Left lung (tissue), 10 donors: ENCODE data around the gene VWC2. TPM values are rescaled to one million over a fixed set of nuclear protein-coding genes. Genes with fewer than 3 reads are reported as not detected.

ENCODE experiments used
- ATAC-seq: fragments of 200-7000 bp; cut with Tn5 transposase; one replicate; pipeline ENCODE4 v1.9.1; 2020; ENCODE audit warnings: moderate library complexity
- DNase-seq, 4 donors: peaks; one replicate each; pipeline ENCODE4 v3.0.0-alpha.2; 2013 to 2020
- H3K27ac ChIP-seq, 2 donors: fragments of 200-600 bp; sonication (generic) in 1 of 2; one replicate each; pipeline versions ENCODE4 v1.5.0 to v1.8.0; 2020 to 2021
- H3K27me3 ChIP-seq, 2 donors: fragments of 200-600 bp; sonication (generic) in 1 of 2; one replicate each; pipeline versions ENCODE4 v1.5.0 to v1.8.0; 2020 to 2021
- H3K36me3 ChIP-seq, 2 donors: fragments of 200-600 bp; sonication (generic) in 1 of 2; one replicate each; pipeline versions ENCODE4 v1.5.0 to v1.8.0; 2020 to 2021
- H3K4me1 ChIP-seq, 2 donors: fragments of 200-600 bp; one replicate each; pipeline ENCODE4 v1.8.0; 2021
- H3K4me3 ChIP-seq, 2 donors: fragments of 200-600 bp; sonication (generic) in 1 of 2; one replicate each; pipeline versions ENCODE4 v1.5.0 to v1.8.0; 2020 to 2021; ENCODE audit warnings: mild to moderate bottlenecking in 1 of 2
- H3K9me3 ChIP-seq, 2 donors: fragments of 200-600 bp; sonication (generic) in 1 of 2; one replicate each; pipeline versions ENCODE4 v1.5.0 to v1.8.0; 2020 to 2021
- CTCF ChIP-seq, 2 donors: fragments of 200-600 bp; sonication (generic) in 1 of 2; IDR thresholded peaks; one replicate each; pipeline versions ENCODE4 v1.5.0 to v1.8.0; 2021; ENCODE audit warnings: antibody characterized with exemption in 2 of 2
- intact Hi-C, 2 donors: fragments of 100-400 bp; cut with DNase I; formaldehyde crosslinking; loops; one replicate each; pipeline versions ENCODE4 v1.11.2 to v1.14.2; 2022
- polyA plus RNA-seq, 6 donors: library from polyadenylated mRNA; unstranded; fragments of 120-200 nt; gene quantifications; one replicate each; pipeline ENCODE4 v1.2.1, GENCODE V29; 2013; ENCODE audit not compliant: insufficient read length in 6 of 6
- total RNA-seq, 2 donors: library from RNA; stranded (reverse); fragmentation: NEBNext Ultra II Directional; extraction: Animal tissue kit (Norgen Biotek cat#: 25700); gene quantifications; one replicate each; pipeline ENCODE4 v1.2.1, GENCODE V29; 2021
- donor health status: DM: no; HTN: yes; CAD: no.
- donor health status: DM: no; HTN: no; CAD: no.

Gene VWC2
- total and polyA plus RNA-seq, 8 donors = 0.01 to 0.10 (median 0.02) TPM; not detected in 1

GRCh38 chr7:49775065-49775948 lies 1.9 kb downstream of the VWC2 start:
- ATAC-seq = peak; percentile 24
- peaks cover 54 to 78% of the 10 kb centered on the region in 2 donors for H3K27me3 ChIP-seq
- intact Hi-C loops = no loop called here

GRCh38 chr7:49775949-49776443 lies 2.6 kb downstream of the VWC2 start:
- intact Hi-C loops = no loop called here
- H3K9me3 ChIP-seq = no peaks in the 10 kb centered on the region
- ATAC-seq = no peak
- peak overlapping the region in 1 of 2 donors; percentile 20 for H3K4me3 ChIP-seq
- no peaks in the 10 kb centered on the region for H3K36me3 ChIP-seq
- H3K4me1 ChIP-seq = peaks cover 5 to 27% of the 10 kb centered on the region in 2 donors
- no peak for DNase-seq
- no peak overlapping the region for H3K27ac ChIP-seq
- peaks cover 54 to 76% of the 10 kb centered on the region in 2 donors for H3K27me3 ChIP-seq
- TF ChIP-seq CTCF (IDR thresholded peaks at IDR 0.05) = no peak

More at GRCh38 chr7:49775065-49775948, 1.9 kb downstream of the VWC2 start:
- Histone ChIP-seq H3K36me3 (no peaks in the 10 kb centered on the region), H3K27ac (no peak overlapping the region), H3K9me3 (no peaks in the 10 kb centered on the region), H3K4me3 (peak overlapping the region in 1 of 2 donors; percentile 20), H3K4me1 (peaks cover 5 to 27% of the 10 kb centered on the region in 2 donors)
- DNase-seq = peak in 1 of 4 donors; percentile 80
- no peak for TF ChIP-seq CTCF (IDR thresholded peaks at IDR 0.05)

- Histone ChIP-seq H3K4me3 (no peak overlapping the region), H3K27me3 (peaks cover 54 to 66% of the 10 kb centered on the region in 2 donors), H3K4me1 (peaks cover 5 to 27% of the 10 kb centered on the region in 2 donors), H3K27ac (no peak overlapping the region), H3K36me3 (no peaks in the 10 kb centered on the region), H3K9me3 (no peaks in the 10 kb centered on the region)
- no peak for DNase-seq
- no peak for ATAC-seq
- TF ChIP-seq CTCF (IDR thresholded peaks at IDR 0.05) = no peak
- intact Hi-C loops = no loop called here
These were observed 3.6 kb downstream of the VWC2 start for GRCh38 chr7:49776994-49777393.

- Histone ChIP-seq H3K9me3 (no peaks in the 10 kb centered on the region), H3K27ac (no peak overlapping the region), H3K4me1 (peaks cover 5 to 20% of the 10 kb centered on the region in 2 donors), H3K27me3 (peaks cover 39 to 48% of the 10 kb centered on the region in 2 donors), H3K36me3 (no peaks in the 10 kb centered on the region), H3K4me3 (no peak overlapping the region)
- ATAC-seq = no peak
- intact Hi-C loops = no loop called here
- no peak for DNase-seq
- TF ChIP-seq CTCF (IDR thresholded peaks at IDR 0.05) = no peak
These were observed 5.4 kb downstream of the VWC2 start for GRCh38 chr7:49778731-49779270.

DNA sequence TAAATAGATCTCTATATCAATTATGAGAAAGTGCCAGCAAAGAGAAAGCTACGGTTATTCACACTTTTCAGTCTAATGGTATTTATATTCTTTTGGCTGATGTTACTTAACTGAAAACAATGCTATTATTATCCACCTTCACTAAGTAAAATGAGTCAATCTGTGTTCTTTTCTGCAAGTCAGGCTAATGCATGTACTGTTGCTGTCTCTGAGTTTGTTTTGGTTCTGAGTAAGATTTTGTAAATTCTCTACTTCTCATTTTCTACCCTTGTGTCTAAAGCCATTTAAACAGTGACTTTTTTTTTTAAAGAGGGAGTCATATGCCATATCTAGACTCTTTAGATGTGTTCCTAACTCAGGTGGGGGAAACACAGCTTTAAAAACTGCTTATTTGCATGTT lies 7.5 kb downstream of the VWC2 start:
- DNase-seq = no peak
- Histone ChIP-seq H3K4me3 (no peak overlapping the region), H3K36me3 (no peaks in the 10 kb centered on the region), H3K27ac (no peak overlapping the region), H3K27me3 (peaks cover 17 to 27% of the 10 kb centered on the region in 2 donors), H3K4me1 (peaks cover 0 to under 1% of the 10 kb centered on the region in 2 donors), H3K9me3 (no peaks in the 10 kb centered on the region)
- TF ChIP-seq CTCF (IDR thresholded peaks at IDR 0.05) = no peak
- ATAC-seq = no peak
- intact Hi-C loops = no loop called here
